Stimulated activated naive CD8-positive, alpha-beta T cell treated with anti-CD3 and anti-CD28 coated beads, Interleukin-15, amount 100 ng/mL, for 72 hours (primary cell): ENCODE measurements around the gene MTMR8.

Experiments
- ATAC-seq: fragments of 150-1000 bp; cut with Tn5 transposase; 2 replicates; pipeline ENCODE4 v1.10.0; 2021; ENCODE audit warnings: mild to moderate bottlenecking, moderate library complexity
- DNase-seq, 2 donors: peaks; one replicate each; pipeline ENCODE4 v3.0.0; 2021 to 2022
- H3K27ac Mint-ChIP-seq, 2 donors: one replicate each; pipeline ENCODE4 v1.8.0; 2022; ENCODE audit warnings: mild to moderate bottlenecking in 2 of 2, mixed read lengths in 2 of 2, moderate library complexity in 2 of 2
- H3K27me3 Mint-ChIP-seq: one replicate; pipeline ENCODE4 v1.8.0; 2022; ENCODE audit warnings: mixed read lengths
- H3K4me1 Mint-ChIP-seq: one replicate; pipeline ENCODE4 v1.8.0; 2022; ENCODE audit warnings: mild to moderate bottlenecking, mixed read lengths
- H3K4me3 Mint-ChIP-seq, 2 donors: one replicate each; pipeline ENCODE4 v1.8.0; 2022; ENCODE audit warnings: mild to moderate bottlenecking in 2 of 2, mixed read lengths in 2 of 2, moderate library complexity in 1 of 2
- H3K9me3 Mint-ChIP-seq, 2 donors: one replicate each; pipeline ENCODE4 v1.8.0; 2022; ENCODE audit warnings: mixed read lengths in 2 of 2

MTMR8 gene

DNA sequence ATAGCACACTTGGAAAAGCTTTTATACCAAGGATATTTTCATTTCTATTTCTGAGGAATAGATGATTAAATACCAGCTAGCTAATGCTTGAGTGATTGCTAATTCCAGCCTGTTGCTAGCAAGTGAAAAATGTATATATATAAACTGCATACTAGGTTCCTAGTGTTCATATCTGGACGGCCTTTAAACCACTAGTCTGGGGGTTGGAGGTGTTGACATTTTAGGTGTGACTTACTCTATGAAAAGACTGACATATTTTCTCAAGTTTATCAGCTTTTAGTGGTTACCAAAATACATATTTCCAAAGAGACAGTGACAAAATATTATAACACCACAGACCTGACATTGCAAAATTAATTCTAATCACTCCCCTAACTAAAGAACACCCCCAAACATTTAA is 44.7 kb downstream of the MTMR8 start:
- H3K27me3 Mint-ChIP-seq = no peaks in the 10 kb centered on the region
- H3K9me3 Mint-ChIP-seq = no peaks in the 10 kb centered on the region
- no peak overlapping the region for H3K27ac Mint-ChIP-seq
- ATAC-seq (no peak), DNase-seq (no peak)
- no peaks in the 10 kb centered on the region for H3K4me1 Mint-ChIP-seq
- H3K4me3 Mint-ChIP-seq = no peak overlapping the region

DNA sequence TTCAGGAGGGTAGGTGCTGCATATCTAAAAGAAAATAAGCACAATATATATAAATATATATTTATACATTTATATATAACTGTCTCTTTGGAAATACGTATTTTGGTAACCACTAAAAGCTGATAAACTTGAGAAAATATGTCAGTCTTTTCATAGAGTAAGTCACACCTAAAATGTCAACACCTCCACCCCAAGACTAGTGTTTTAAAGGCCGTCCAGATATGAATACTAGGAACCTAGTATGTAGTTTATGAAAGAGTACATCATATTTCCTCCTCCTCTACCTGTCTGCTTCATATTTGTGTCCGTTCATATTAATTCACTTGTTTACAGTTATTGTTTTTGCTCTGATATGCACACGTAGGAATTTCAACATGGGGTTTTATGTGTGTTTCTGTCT is 45.2 kb downstream of the MTMR8 start:
- ATAC-seq = no peak
- no peak for DNase-seq
- Mint-ChIP-seq H3K4me1 (no peaks in the 10 kb centered on the region), H3K4me3 (no peak overlapping the region), H3K27me3 (no peaks in the 10 kb centered on the region), H3K27ac (no peak overlapping the region), H3K9me3 (no peaks in the 10 kb centered on the region)

DNA sequence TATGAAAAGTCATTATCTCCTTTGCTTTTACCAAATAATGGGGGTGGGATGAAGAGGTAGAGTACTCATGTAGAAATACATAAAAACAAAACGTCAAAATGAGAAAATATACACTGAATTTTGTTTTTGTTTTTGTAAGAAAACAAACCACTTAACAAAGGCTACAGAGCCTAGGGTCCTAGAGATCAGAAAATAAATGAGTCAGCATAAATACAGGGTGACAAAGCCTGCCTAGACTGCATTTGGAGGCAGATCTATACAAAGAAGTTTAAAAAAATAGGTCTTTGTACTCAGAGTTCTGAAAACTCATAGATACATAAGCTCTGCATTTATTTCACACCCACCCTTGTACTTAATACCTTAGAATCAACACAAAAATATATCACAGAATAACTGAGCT is 52.4 kb downstream of the MTMR8 start:
- DNase-seq (no peak), ATAC-seq (no peak)
- no peaks in the 10 kb centered on the region for H3K9me3 Mint-ChIP-seq
- H3K4me3 Mint-ChIP-seq = no peak overlapping the region
- no peak overlapping the region for H3K27ac Mint-ChIP-seq
- H3K4me1 Mint-ChIP-seq = no peaks in the 10 kb centered on the region
- no peaks in the 10 kb centered on the region for H3K27me3 Mint-ChIP-seq

DNA sequence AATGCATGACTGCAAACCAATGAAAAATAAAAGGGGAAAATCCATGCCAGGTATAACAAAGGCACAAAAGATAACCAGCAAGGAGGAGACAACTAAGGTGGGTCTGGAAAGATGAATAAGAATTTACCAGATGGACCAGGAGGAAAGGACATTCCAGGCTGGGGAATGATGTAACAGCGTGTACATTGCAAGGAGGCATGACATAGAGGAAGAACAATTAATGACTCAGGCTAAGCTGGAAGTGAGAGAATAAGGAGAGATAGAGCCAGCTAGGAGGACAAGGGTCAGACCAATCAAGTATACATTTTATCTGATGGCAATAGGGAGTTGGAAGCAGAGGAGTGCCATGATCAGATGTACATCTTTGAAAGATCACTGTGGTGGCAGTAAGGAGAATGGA is 57.0 kb downstream of the MTMR8 start:
- no peaks in the 10 kb centered on the region for H3K9me3 Mint-ChIP-seq
- H3K27ac Mint-ChIP-seq = no peak overlapping the region
- DNase-seq = no peak
- no peak for ATAC-seq
- H3K27me3 Mint-ChIP-seq = no peaks in the 10 kb centered on the region
- no peak overlapping the region for H3K4me3 Mint-ChIP-seq
- no peaks in the 10 kb centered on the region for H3K4me1 Mint-ChIP-seq

DNA sequence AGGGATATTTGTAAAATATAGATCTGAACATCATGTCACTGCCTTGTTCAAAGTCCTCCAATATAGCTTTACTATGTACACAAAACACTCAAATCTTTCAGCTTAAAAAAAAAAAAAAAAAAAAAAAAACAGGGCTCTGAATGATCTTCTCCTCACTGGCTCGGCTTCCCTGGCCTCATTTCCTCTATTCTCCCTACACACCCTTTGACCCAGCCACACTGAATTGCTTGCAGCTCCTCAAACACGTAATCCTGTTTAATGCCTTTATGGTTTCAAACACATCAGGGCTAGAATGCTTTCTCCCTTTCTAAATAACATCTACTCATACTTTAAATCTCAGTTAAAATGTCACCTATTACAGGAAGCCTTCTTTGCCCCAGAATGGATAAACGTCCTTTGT is 60.8 kb downstream of the MTMR8 start:
- H3K4me3 Mint-ChIP-seq = no peak overlapping the region
- no peaks in the 10 kb centered on the region for H3K4me1 Mint-ChIP-seq
- DNase-seq (no peak), ATAC-seq (no peak)
- H3K27ac Mint-ChIP-seq = no peak overlapping the region
- H3K9me3 Mint-ChIP-seq = no peaks in the 10 kb centered on the region
- no peaks in the 10 kb centered on the region for H3K27me3 Mint-ChIP-seq

DNA sequence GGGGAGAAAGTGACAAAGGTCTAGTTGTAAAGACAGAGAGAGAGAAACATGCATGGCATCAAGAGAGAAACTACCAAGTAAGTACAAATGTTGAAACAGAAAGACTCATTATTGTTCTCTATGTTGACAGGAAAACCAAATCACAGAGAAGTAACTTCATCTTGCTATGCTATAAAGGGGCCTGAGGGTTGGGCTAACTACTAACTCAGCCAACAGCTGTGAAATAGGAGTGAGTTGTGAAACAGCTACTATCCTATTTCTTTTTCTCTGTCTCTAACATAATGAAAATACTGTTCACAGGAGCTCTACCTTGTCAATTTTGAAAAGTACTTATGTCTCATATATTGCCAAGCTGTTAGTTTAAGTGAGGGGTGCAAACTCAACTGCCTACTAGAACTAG is 65.0 kb downstream of the MTMR8 start:
- H3K4me1 Mint-ChIP-seq = no peaks in the 10 kb centered on the region
- no peaks in the 10 kb centered on the region for H3K27me3 Mint-ChIP-seq
- DNase-seq (no peak), ATAC-seq (no peak)
- H3K4me3 Mint-ChIP-seq = no peak overlapping the region
- peaks cover 0 to 6% of the 10 kb centered on the region in 2 donors for H3K9me3 Mint-ChIP-seq
- no peak overlapping the region for H3K27ac Mint-ChIP-seq

DNA sequence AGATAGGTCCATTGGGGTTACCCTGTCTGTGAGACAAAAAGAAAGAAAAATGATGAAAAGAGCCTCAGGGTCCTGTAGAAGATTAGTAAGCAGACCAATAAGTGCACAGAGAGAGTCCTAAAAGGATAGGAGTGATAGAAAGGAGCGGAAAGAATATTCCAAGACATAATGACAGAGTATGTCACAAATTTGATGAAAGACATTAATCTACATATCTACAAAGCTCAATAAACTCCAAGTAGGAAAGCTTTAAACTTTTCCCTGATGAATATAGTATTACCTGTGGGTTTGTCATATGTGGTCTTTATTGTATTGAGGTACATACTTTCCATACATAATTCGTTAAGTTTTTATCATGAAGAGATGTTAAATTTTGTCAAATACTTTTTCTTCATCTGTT is 73.7 kb downstream of the MTMR8 start:
- DNase-seq = no peak
- Mint-ChIP-seq H3K9me3 (peaks cover 5 to 16% of the 10 kb centered on the region in 2 donors), H3K27ac (no peak overlapping the region), H3K4me1 (no peaks in the 10 kb centered on the region), H3K4me3 (no peak overlapping the region), H3K27me3 (no peaks in the 10 kb centered on the region)
- ATAC-seq = no peak

DNA sequence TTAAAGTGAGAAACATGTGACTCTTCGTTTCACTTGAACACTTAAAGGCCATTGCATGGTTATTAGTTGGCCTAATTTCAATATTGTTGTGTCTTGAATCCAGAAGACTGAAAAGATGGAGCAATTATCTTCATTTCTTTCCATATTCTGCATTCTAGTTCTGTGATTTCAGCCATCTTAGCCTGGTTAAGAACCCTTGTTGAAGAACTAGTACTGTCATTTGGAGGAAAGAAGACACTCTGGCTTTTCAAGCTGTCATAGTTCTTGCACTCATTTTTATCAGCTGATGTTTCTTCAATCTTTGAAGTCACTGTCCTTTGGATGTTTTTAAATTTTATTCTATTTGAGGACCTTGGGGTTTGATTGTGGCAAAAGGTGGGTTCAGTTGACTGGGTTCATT is 81.6 kb downstream of the MTMR8 start:
- Mint-ChIP-seq H3K27ac (no peak overlapping the region), H3K4me1 (no peaks in the 10 kb centered on the region), H3K9me3 (peaks cover 15 to 35% of the 10 kb centered on the region in 2 donors), H3K27me3 (no peaks in the 10 kb centered on the region), H3K4me3 (no peak overlapping the region)
- DNase-seq (no peak), ATAC-seq (no peak)

DNA sequence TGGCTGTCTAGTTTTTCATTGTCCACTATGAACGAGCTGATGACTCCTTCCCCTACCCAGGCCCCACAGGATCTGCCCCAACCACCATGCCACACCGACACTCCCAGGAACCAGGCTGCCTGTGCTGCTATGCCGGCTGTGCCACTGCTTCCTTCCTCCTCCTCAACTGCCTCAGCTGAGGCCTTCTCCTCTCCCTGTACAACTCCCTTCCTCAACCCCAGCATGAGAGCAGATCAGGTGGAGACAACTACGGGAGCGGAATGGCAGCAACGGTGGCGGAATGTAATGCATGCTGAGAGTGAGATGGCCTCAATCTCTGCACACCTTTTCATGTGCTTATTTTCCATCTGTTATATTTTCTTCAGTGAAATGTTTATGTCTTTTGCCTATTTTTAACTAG is 88.5 kb downstream of the MTMR8 start:
- DNase-seq = no peak
- H3K27me3 Mint-ChIP-seq = no peaks in the 10 kb centered on the region
- H3K4me3 Mint-ChIP-seq = no peak overlapping the region
- peaks cover 12 to 16% of the 10 kb centered on the region in 2 donors for H3K9me3 Mint-ChIP-seq
- no peaks in the 10 kb centered on the region for H3K4me1 Mint-ChIP-seq
- no peak overlapping the region for H3K27ac Mint-ChIP-seq
- no peak for ATAC-seq

DNA sequence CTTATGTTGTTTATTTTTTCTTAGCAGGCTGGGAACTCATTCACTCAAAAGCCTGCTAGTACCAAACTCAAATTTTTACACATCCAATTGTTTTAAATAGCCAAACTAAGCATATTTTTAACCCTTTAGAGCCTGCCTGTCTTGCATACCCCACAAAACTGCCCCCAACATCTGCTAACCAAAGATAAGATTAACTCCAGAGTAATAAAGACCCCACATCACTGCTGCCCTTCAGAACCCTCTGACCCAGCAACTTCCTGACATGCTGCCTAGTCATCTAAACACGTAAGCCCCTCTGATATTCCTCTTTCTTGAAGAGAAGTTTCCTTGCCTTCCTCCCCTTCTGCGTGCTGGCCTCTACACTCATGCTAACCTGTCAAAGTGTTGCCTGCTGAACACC is 104.1 kb downstream of the MTMR8 start:
- ATAC-seq (no peak), DNase-seq (no peak)
- H3K4me1 Mint-ChIP-seq = no peaks in the 10 kb centered on the region
- H3K9me3 Mint-ChIP-seq = peaks cover 5 to 8% of the 10 kb centered on the region in 2 donors
- H3K27me3 Mint-ChIP-seq = no peaks in the 10 kb centered on the region
- H3K27ac Mint-ChIP-seq = peak overlapping the region; percentile 74 to 78
- no peak overlapping the region for H3K4me3 Mint-ChIP-seq

DNA sequence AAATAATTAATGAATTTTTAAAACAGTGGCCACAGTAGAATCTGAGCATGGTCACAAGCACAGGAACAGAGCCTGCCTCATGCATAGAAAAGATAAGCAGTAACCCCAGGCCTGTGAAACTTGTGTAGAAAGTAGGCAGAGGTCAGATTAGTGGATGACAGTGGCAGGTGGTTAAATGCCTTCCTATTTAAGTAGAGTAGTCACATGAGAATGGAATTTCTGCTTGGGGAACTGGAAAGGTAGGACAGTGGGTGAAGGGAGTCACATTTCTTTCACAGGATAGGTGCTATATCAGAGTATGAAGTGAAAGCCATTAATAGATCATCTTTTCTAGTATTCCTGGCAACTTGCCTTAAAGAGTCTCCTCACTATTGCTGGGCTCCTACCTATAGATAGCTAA is 130.0 kb downstream of the MTMR8 start:
- Mint-ChIP-seq H3K4me3 (no peak overlapping the region), H3K9me3 (no peaks in the 10 kb centered on the region), H3K27ac (no peak overlapping the region), H3K4me1 (no peaks in the 10 kb centered on the region), H3K27me3 (no peaks in the 10 kb centered on the region)
- DNase-seq (no peak), ATAC-seq (no peak)

DNA sequence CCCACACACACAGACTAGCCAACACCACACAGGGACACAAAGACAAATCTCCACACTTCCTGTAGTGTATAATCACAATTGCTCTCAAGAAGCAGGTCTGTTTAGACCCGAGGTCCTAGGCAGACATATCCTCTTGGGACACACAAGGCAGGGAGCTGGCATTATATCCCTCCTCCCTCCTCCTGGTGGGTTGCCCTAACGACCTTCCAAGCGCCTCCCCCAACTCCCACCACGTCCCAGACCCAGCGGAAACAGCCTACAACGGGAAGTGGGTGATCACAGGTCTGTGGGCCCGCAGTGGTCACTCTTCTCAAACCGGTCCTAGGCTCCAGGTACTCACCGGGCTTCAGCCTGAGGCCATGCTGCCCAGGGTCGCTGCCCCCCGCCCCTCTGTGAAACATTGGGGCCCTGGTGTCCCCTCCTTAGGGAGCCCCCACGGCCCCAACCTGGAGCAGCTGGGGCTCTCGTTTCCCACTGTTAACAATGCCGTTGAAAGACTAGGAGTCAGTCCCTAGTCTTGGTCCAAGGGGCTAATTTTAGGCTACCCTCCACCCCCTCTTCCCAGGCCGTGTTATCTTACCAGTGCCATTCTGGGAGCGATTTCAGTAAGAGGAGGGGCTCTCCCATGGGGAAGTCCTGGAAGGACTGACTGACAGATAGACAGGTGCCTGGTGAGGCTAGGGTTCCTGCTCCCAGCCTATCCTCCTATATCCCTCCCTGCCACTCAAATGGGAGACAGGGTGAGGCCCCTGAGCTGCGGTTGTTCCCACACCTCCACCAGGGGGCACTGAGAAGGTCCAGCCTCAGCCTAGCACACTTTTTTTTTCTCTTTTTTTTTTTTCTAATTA is 164.9 kb downstream of the MTMR8 start, which contains the start of gene ASB12:
Gene ASB12 (minus strand): TSS at position 485 of the 848 bp plus-strand sequence. CDS start 4,957 bp downstream, outside the sequence.
- no peaks in the 10 kb centered on the region for H3K4me1 Mint-ChIP-seq
- no peak within 1 kb of the TSS for H3K4me3 Mint-ChIP-seq
- DNase-seq = no peak
- H3K27ac Mint-ChIP-seq = no peak within 1 kb of the TSS
- no peak for ATAC-seq
- no peaks in the 10 kb centered on the region for H3K27me3 Mint-ChIP-seq
- peaks cover 0 to 6% of the 10 kb centered on the region in 2 donors for H3K9me3 Mint-ChIP-seq

DNA sequence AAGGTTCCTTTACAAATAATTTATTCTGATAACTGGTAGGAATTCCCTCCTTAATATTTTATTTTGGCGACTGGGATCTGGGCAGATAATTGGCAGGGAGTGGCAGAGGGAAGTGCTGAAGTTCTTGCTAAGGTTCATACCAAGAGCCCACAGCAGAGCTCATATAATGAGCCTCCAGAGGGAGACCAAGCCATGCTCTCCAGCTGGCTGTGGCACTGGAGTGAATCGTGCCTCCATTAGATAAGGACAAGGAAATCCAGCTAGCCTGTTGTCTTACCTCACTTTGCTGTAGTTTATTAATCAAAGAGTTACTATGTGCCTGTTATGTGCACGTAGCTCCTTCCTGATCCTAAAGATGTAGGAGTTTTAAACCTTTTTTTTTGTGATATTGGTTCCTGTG is 166.1 kb downstream of the MTMR8 start:
- Mint-ChIP-seq H3K4me3 (no peak overlapping the region), H3K27ac (no peak overlapping the region), H3K9me3 (peaks cover 0 to 6% of the 10 kb centered on the region in 2 donors), H3K27me3 (no peaks in the 10 kb centered on the region), H3K4me1 (no peaks in the 10 kb centered on the region)
- DNase-seq (no peak), ATAC-seq (no peak)
